Mammary epithelial cell (primary cell): ENCODE results near the gene PRSS33.

ENCODE experiments used
- EZH2 ChIP-seq: IDR thresholded peaks from 2 replicates; pipeline ENCODE4 v1.6.1; 2012; ENCODE audit warnings: low read length, inconsistent platforms, borderline replicate concordance
- TF ChIP-seq, protein P1 (sequence below), 2 donors: IDR thresholded peaks in 1 of 2; conservative IDR thresholded peaks in 1 of 2; 2 replicates each; pipeline ENCODE4 v1.5.1; 2011 to 2012; ENCODE audit warnings: inconsistent platforms in 2 of 2, low read length in 2 of 2, mild to moderate bottlenecking in 2 of 2, control low read depth in 1 of 2, low read depth in 1 of 2; ENCODE audit not compliant: insufficient read depth in 1 of 2; ENCODE audit errors: extremely low read depth in 1 of 2

DNA sequence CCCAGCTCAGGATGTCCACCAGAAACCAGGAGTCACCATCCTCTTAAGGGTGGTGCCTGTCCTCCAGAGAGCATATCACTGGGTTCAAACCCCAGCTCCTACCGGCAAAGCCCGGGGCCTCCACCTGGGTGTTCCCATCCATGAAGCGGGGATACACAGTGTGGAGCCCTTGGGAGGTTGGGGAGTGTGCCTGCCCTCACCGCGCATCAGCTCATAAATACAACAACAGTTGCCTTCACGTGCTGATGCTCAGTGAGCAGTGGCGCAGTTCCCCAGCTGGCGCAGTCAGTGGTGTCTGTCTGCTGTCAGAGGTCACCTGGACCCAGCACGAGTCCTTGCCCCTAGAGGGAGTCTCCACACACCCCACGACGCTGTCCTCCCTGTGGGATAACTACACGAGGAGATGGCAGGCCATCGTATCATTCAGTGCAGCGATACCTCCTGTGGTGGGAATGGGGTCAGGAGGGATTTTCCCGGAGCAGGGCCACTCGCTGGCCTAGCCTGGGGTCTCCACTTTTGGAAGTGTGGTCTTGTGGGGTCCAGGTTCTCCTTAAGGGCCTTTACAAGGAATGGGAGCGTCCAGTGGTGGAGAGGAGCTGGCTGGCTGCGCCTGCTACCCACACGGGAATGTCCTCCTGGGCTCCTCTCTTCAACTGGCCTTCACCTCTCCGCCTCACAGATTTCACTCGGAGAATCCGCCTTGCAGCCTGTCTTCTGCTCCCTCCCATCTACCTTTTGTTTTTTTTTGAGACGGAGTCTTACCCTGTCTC is 8.0 kb downstream of the PRSS33 start:
- TF ChIP-seq, protein P1, sequence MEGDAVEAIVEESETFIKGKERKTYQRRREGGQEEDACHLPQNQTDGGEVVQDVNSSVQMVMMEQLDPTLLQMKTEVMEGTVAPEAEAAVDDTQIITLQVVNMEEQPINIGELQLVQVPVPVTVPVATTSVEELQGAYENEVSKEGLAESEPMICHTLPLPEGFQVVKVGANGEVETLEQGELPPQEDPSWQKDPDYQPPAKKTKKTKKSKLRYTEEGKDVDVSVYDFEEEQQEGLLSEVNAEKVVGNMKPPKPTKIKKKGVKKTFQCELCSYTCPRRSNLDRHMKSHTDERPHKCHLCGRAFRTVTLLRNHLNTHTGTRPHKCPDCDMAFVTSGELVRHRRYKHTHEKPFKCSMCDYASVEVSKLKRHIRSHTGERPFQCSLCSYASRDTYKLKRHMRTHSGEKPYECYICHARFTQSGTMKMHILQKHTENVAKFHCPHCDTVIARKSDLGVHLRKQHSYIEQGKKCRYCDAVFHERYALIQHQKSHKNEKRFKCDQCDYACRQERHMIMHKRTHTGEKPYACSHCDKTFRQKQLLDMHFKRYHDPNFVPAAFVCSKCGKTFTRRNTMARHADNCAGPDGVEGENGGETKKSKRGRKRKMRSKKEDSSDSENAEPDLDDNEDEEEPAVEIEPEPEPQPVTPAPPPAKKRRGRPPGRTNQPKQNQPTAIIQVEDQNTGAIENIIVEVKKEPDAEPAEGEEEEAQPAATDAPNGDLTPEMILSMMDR (conservative IDR thresholded peaks at IDR 0.05 in 1 of 2, IDR thresholded peaks at IDR 0.05 in 1 of 2; ENCODE audit: extremely low read depth in 1 of 2, insufficient read depth in 1 of 2, low read depth in 1 of 2, low read length in 2 of 2): no peak
- no peak for TF ChIP-seq EZH2
